K562 (cell line): ENCODE measurements around the gene RAD50. TPM values are rescaled to one million over a fixed set of nuclear protein-coding genes. Genes with fewer than 3 reads are reported as not detected.

Experiments
- ARID4B ChIP-seq: sonication (generic); formaldehyde crosslinking; IDR thresholded peaks from 2 replicates; pipeline ENCODE4 v1.8.0; 2022; ENCODE audit warnings: mild to moderate bottlenecking, missing genetic modification reagents
- ETV6 ChIP-seq, 3 experiments: fragments of 150-350 bp in 1 of 3; sonication (generic) in 1 of 3; formaldehyde crosslinking in 1 of 3; IDR thresholded peaks; 2 replicates each; pipeline versions ENCODE4 v1.6.1 to v1.8.0; 2014 to 2022; ENCODE audit warnings: borderline replicate concordance in 2 of 3, low read depth in 2 of 3, antibody characterized with exemption in 1 of 3, low read length in 1 of 3, mild to moderate bottlenecking in 1 of 3, missing genetic modification reagents in 1 of 3
- FOXP1 ChIP-seq: sonication (generic); formaldehyde crosslinking; IDR thresholded peaks from 2 replicates; pipeline ENCODE4 v1.8.0; 2022; ENCODE audit warnings: mild to moderate bottlenecking, missing genetic modification reagents
- NFRKB ChIP-seq: fragments of 450-650 bp; IDR thresholded peaks from 2 replicates; pipeline ENCODE4 v1.6.1; 2016; ENCODE audit warnings: low read depth
- SMAD3 ChIP-seq: fragments of 450-650 bp; formaldehyde crosslinking; conservative IDR thresholded peaks from 2 replicates; pipeline ENCODE4 v1.4.0; 2020; ENCODE audit warnings: mild to moderate bottlenecking
- TFAP4 ChIP-seq: sonication (generic); formaldehyde crosslinking; IDR thresholded peaks from 2 replicates; pipeline ENCODE4 v1.8.0; 2022; ENCODE audit warnings: missing genetic modification reagents, mild to moderate bottlenecking, moderate library complexity, borderline replicate concordance
- TFE3 ChIP-seq: fragments of 450-650 bp; formaldehyde crosslinking; IDR thresholded peaks from 2 replicates; pipeline ENCODE4 v1.4.0; 2020; ENCODE audit warnings: mild to moderate bottlenecking, mixed read lengths
- THAP12 ChIP-seq: fragments of 250-450 bp; sonication (Bioruptor Pico); IDR thresholded peaks from 2 replicates; pipeline ENCODE4 v1.9.0; 2021; ENCODE audit warnings: mild to moderate bottlenecking, inconsistent platforms
- ZNF12 ChIP-seq: sonication (generic); formaldehyde crosslinking; IDR thresholded peaks from 2 replicates; pipeline ENCODE4 v1.4.0; 2020; ENCODE audit warnings: mild to moderate bottlenecking, missing genetic modification reagents
- ZNF143 ChIP-seq: sonication (generic); formaldehyde crosslinking; IDR thresholded peaks from 2 replicates; pipeline ENCODE4 v1.9.0; 2022; ENCODE audit warnings: mild to moderate bottlenecking, missing genetic modification reagents
- ZNF384 ChIP-seq: IDR thresholded peaks from 2 replicates; pipeline ENCODE4 v1.6.1; 2012; ENCODE audit warnings: low read depth, low read length, improper control_type of control experiment
- ZNF398 ChIP-seq: fragments of 250-450 bp; sonication (Bioruptor Pico); IDR thresholded peaks from 2 replicates; pipeline ENCODE4 v1.8.0; 2021; ENCODE audit warnings: moderate library complexity, mild to moderate bottlenecking, inconsistent platforms
- polyA plus RNA-seq, 8 experiments: library from polyadenylated mRNA; depleted of rRNA in 4 of 8; stranded (reverse) in 5 of 8; unstranded in 3 of 8; fragments of >200 nt; fragmentation: Nextera tagmentation in 2 of 8; fragmentation: Illumina TruSeq in 1 of 8; extraction: Ambion mirVana in 2 of 8; extraction: Trizol in 1 of 8; gene quantifications; 2 replicates each; pipeline versions ENCODE4 v1.2.1 to v1.2.3, GENCODE V29; 2011 to 2014; ENCODE audit warnings: inconsistent platforms in 1 of 8, missing spikeins in 1 of 8
- total RNA-seq, 7 experiments: library from RNA; depleted of rRNA in 6 of 7; stranded (reverse); fragments of >200 nt in 6 of 7; fragmentation: Illumina TruSeq in 2 of 7; extraction: Trizol in 2 of 7; gene quantifications; 2 replicates each; pipeline versions ENCODE4 v1.2.1 to v1.2.3, GENCODE V29; 2011 to 2021; ENCODE audit warnings: low replicate concordance in 1 of 7

Gene RAD50
- total and polyA plus RNA-seq, 9 of the 15 experiments (the other 6 are each of a cell fraction or from before 2014, with no cell fraction given) = 15.3 to 74.2 (median 44.1) TPM

GRCh38 chr5:132556763-132557477 lies at the start of gene RAD50 (continued):
- TF ChIP-seq SMAD3 (CRISPR knock-in tag) (0 out of 2 replicates have a peak, but pooled peaks have one; percentile 47), THAP12 (peak; percentile 89), NFRKB (peak; percentile 54; the same call in 1 of the 2 replicates), ZNF12 (CRISPR knock-in tag) (peak; percentile 83; the same call in 1 of the 2 replicates), ZNF384 (peak; percentile 7; the same call in 1 of the 2 replicates), ETV6 (IDR thresholded peaks at IDR 0.05; ENCODE audit: borderline replicate concordance in 1 of 2, low read depth in 2 of 2, low read length in 1 of 2) (0 out of 4 replicates have a peak, but pooled peaks of 1 of the 2 experiments have one; percentile 18), ETV6 (CRISPR knock-in tag; IDR thresholded peaks at IDR 0.05; ENCODE audit: borderline replicate concordance) (no peak), FOXP1 (peak; percentile 94), ARID4B (CRISPR knock-in tag) (peak; percentile 93), TFE3 (CRISPR knock-in tag) (peak; percentile 94), ZNF398 (no peak), TFAP4 (CRISPR knock-in tag) (peak; percentile 96), ZNF143 (CRISPR knock-in tag) (peak; percentile 87)
